ENCODE measurements around the gene MAPK13.

The MAPK13 gene

DNA sequence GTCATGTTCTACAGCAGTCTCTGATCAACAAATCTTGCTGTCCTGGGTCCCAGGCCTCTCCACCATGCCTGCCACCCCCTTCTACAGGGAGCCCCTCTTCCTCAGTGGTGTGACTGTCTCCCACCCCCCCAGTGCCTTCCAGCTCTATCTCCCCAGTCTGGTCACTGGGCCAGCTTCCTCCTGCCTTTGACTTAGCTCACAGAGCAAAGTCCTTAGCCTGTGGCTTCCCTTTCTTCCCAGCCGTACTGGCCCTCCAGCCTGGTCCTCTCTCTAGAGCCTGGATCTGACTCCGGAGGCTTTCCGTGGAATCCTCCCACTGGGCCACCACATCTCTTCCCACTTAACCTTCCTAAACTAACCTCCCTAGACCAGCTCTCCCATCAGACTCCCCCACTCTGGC lies 17.0 kb downstream of the MAPK13 start:
- ATAC-seq, result no peak
- TF ChIP-seq, protein P1, sequence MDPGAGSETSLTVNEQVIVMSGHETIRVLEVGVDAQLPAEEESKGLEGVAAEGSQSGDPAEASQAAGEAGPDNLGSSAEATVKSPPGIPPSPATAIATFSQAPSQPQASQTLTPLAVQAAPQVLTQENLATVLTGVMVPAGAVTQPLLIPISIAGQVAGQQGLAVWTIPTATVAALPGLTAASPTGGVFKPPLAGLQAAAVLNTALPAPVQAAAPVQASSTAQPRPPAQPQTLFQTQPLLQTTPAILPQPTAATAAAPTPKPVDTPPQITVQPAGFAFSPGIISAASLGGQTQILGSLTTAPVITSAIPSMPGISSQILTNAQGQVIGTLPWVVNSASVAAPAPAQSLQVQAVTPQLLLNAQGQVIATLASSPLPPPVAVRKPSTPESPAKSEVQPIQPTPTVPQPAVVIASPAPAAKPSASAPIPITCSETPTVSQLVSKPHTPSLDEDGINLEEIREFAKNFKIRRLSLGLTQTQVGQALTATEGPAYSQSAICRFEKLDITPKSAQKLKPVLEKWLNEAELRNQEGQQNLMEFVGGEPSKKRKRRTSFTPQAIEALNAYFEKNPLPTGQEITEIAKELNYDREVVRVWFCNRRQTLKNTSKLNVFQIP (CRISPR knock-in tag; IDR thresholded peaks at IDR 0.05; ENCODE audit: borderline replicate concordance, low read depth), result no peak
- no peak for TF ChIP-seq ZC3H10 (CRISPR knock-in tag; IDR thresholded peaks at IDR 0.05)
- TF ChIP-seq RARB (CRISPR knock-in tag; IDR thresholded peaks at IDR 0.05), result no peak
- TF ChIP-seq ZFP30 (CRISPR knock-in tag; IDR thresholded peaks at IDR 0.05), result no peak
- TF ChIP-seq ZNF8 (CRISPR knock-in tag; IDR thresholded peaks at IDR 0.05), result no peak
- no peak for TF ChIP-seq TCF4 (CRISPR knock-in tag; IDR thresholded peaks at IDR 0.05; ENCODE audit: borderline replicate concordance)
- TF ChIP-seq ZNF565 (CRISPR knock-in tag; conservative IDR thresholded peaks at IDR 0.05; ENCODE audit: low read depth), result no peak
- no peak for TF ChIP-seq ISL1 (CRISPR knock-in tag; IDR thresholded peaks at IDR 0.05)
- TF ChIP-seq ZNF70 (CRISPR knock-in tag; IDR thresholded peaks at IDR 0.05), result no peak
- TF ChIP-seq ARNTL (CRISPR knock-in tag; IDR thresholded peaks at IDR 0.05; ENCODE audit: borderline replicate concordance, low read depth), result no peak

- ATAC-seq, result no peak
- TF ChIP-seq ZNF8 (CRISPR knock-in tag; IDR thresholded peaks at IDR 0.05) (no peak), ZC3H10 (CRISPR knock-in tag; IDR thresholded peaks at IDR 0.05) (no peak), TCF4 (CRISPR knock-in tag; IDR thresholded peaks at IDR 0.05; ENCODE audit: borderline replicate concordance) (no peak), GLIS3 (CRISPR knock-in tag; IDR thresholded peaks at IDR 0.05) (no peak), PATZ1 (CRISPR knock-in tag; IDR thresholded peaks at IDR 0.05; ENCODE audit: borderline replicate concordance) (no peak), OSR1 (CRISPR knock-in tag; IDR thresholded peaks at IDR 0.05) (no peak), BACH2 (CRISPR knock-in tag; IDR thresholded peaks at IDR 0.05; ENCODE audit: borderline replicate concordance) (no peak), PPARA (CRISPR knock-in tag; IDR thresholded peaks at IDR 0.05; ENCODE audit: borderline replicate concordance) (no peak), ZNF565 (CRISPR knock-in tag; conservative IDR thresholded peaks at IDR 0.05; ENCODE audit: low read depth) (no peak), SNAI2 (CRISPR knock-in tag; IDR thresholded peaks at IDR 0.05) (no peak), ZNF70 (CRISPR knock-in tag; IDR thresholded peaks at IDR 0.05) (no peak), ARNTL (CRISPR knock-in tag; IDR thresholded peaks at IDR 0.05; ENCODE audit: borderline replicate concordance, low read depth) (no peak)
- TF ChIP-seq, protein P1 (CRISPR knock-in tag; IDR thresholded peaks at IDR 0.05; ENCODE audit: borderline replicate concordance, low read depth), result no peak
Measured at GRCh38 chr6:36149476-36149875, 19.2 kb downstream of the MAPK13 start.

- TF ChIP-seq RARB (CRISPR knock-in tag; IDR thresholded peaks at IDR 0.05) (no peak), PATZ1 (CRISPR knock-in tag; IDR thresholded peaks at IDR 0.05; ENCODE audit: borderline replicate concordance) (no peak), CREB5 (CRISPR knock-in tag; IDR thresholded peaks at IDR 0.05; ENCODE audit: low read depth) (no peak), ZFP3 (CRISPR knock-in tag; IDR thresholded peaks at IDR 0.05) (no peak), GLIS3 (CRISPR knock-in tag; IDR thresholded peaks at IDR 0.05) (no peak), CSDC2 (CRISPR knock-in tag; IDR thresholded peaks at IDR 0.05) (no peak), SNAI2 (CRISPR knock-in tag; IDR thresholded peaks at IDR 0.05) (no peak), ZFP30 (CRISPR knock-in tag; IDR thresholded peaks at IDR 0.05) (no peak), BACH2 (CRISPR knock-in tag; IDR thresholded peaks at IDR 0.05; ENCODE audit: borderline replicate concordance) (no peak), ISL1 (CRISPR knock-in tag; IDR thresholded peaks at IDR 0.05) (no peak), ZC3H10 (CRISPR knock-in tag; IDR thresholded peaks at IDR 0.05) (no peak), PPARA (CRISPR knock-in tag; IDR thresholded peaks at IDR 0.05; ENCODE audit: borderline replicate concordance) (no peak), ARNTL (CRISPR knock-in tag; IDR thresholded peaks at IDR 0.05; ENCODE audit: borderline replicate concordance, low read depth) (no peak), ESRRG (CRISPR knock-in tag; IDR thresholded peaks at IDR 0.05) (no peak), TOX (CRISPR knock-in tag; IDR thresholded peaks at IDR 0.05; ENCODE audit: borderline replicate concordance) (no peak), ZNF70 (CRISPR knock-in tag; IDR thresholded peaks at IDR 0.05) (no peak), ZNF8 (CRISPR knock-in tag; IDR thresholded peaks at IDR 0.05) (no peak), ZNF565 (CRISPR knock-in tag; conservative IDR thresholded peaks at IDR 0.05; ENCODE audit: low read depth) (no peak)
- TF ChIP-seq, protein P2, sequence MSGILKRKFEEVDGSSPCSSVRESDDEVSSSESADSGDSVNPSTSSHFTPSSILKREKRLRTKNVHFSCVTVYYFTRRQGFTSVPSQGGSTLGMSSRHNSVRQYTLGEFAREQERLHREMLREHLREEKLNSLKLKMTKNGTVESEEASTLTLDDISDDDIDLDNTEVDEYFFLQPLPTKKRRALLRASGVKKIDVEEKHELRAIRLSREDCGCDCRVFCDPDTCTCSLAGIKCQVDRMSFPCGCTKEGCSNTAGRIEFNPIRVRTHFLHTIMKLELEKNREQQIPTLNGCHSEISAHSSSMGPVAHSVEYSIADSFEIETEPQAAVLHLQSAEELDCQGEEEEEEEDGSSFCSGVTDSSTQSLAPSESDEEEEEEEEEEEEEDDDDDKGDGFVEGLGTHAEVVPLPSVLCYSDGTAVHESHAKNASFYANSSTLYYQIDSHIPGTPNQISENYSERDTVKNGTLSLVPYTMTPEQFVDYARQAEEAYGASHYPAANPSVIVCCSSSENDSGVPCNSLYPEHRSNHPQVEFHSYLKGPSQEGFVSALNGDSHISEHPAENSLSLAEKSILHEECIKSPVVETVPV (CRISPR knock-in tag; IDR thresholded peaks at IDR 0.05), result no peak
- TF ChIP-seq, protein P1 (CRISPR knock-in tag; IDR thresholded peaks at IDR 0.05; ENCODE audit: borderline replicate concordance, low read depth), result no peak
- no peak for ATAC-seq
Measured at GRCh38 chr6:36150283-36150682, 20.0 kb downstream of the MAPK13 start.

Measured in SK-N-SH treated with all-trans-retinoic acid at 6 μM for 48 hours (cell line).